Skeletal muscle tissue (tissue), 4 donors: ENCODE measurements around the gene PDIA5. TPM values are rescaled to one million over a fixed set of nuclear protein-coding genes. Genes with fewer than 3 reads are reported as not detected.

Experiments used
- H3K27ac ChIP-seq: one replicate; pipeline ENCODE4 v1.7.0; 2013; ENCODE audit warnings: mild to moderate bottlenecking, low read depth, low read length, inconsistent platforms
- H3K27me3 ChIP-seq, 3 donors: one replicate each; pipeline ENCODE4 v1.7.0; 2013; ENCODE audit warnings: low read length in 3 of 3; ENCODE audit not compliant: control insufficient read depth in 3 of 3, insufficient read depth in 3 of 3
- H3K36me3 ChIP-seq, 3 donors: one replicate each; pipeline ENCODE4 v1.7.0; 2013; ENCODE audit warnings: low read length in 3 of 3; ENCODE audit not compliant: control insufficient read depth in 3 of 3, insufficient read depth in 3 of 3
- H3K4me1 ChIP-seq, 3 donors: one replicate each; pipeline ENCODE4 v1.7.0; 2013; ENCODE audit warnings: low read length in 3 of 3, mild to moderate bottlenecking in 3 of 3; ENCODE audit not compliant: control insufficient read depth in 3 of 3, insufficient read depth in 3 of 3
- H3K4me3 ChIP-seq, 3 donors: one replicate each; pipeline ENCODE4 v1.7.0; 2013; ENCODE audit warnings: low read length in 3 of 3
- H3K9ac ChIP-seq, 3 donors: one replicate each; pipeline ENCODE4 v1.7.0; 2013; ENCODE audit warnings: low read length in 3 of 3, mild to moderate bottlenecking in 3 of 3, moderate library complexity in 2 of 3, low read depth in 1 of 3
- H3K9me3 ChIP-seq, 3 donors: one replicate each; pipeline ENCODE4 v1.7.0; 2013; ENCODE audit warnings: low read length in 3 of 3; ENCODE audit not compliant: control insufficient read depth in 3 of 3
- total RNA-seq: library from RNA; depleted of rRNA; stranded (reverse); fragments of >200 nt; gene quantifications from one replicate; pipeline ENCODE4 v1.2.3, GENCODE V29; 2014
- donor health status: Osteomylitis.

PDIA5 gene
- total RNA-seq, 1 donor from 2014 or later: 12.0 TPM

GRCh38 chr3:123085293-123085931 is 18.6 kb downstream of the PDIA5 start:
- Histone ChIP-seq H3K27ac (no peak overlapping the region), H3K4me3 (no peak overlapping the region), H3K9ac (no peak overlapping the region), H3K9me3 (no peaks in the 10 kb centered on the region), H3K4me1 (peaks cover 43 to 62% (median 52%) of the 10 kb centered on the region in 3 donors), H3K36me3 (no peaks in the 10 kb centered on the region), H3K27me3 (peaks cover 0 to 4% (median 0%) of the 10 kb centered on the region in 3 donors)

- Histone ChIP-seq H3K27me3 (peaks cover 0 to 4% (median 0%) of the 10 kb centered on the region in 3 donors), H3K4me1 (peaks cover 45 to 63% (median 54%) of the 10 kb centered on the region in 3 donors), H3K9ac (no peak overlapping the region), H3K9me3 (no peaks in the 10 kb centered on the region), H3K4me3 (no peak overlapping the region), H3K36me3 (no peaks in the 10 kb centered on the region), H3K27ac (no peak overlapping the region)
Measured at GRCh38 chr3:123085932-123086627, 19.3 kb downstream of the PDIA5 start.

DNA sequence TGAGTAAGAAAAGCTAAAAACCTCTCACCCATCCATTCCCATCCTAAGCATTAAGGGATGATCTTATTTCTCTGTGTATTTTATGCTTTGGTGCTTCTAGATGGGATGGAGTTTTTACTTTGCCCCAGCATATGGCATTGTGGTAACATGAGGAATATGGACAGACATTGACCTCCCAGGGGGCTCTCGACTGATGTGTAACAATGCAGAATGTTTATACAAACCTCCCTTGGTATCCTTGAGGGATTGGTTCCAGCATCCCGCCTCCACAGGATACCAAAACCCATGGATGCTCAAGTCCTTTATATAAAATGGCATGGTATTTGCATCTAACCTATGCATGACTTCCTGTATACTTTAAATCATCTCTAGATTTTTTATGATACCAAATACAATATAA is 21.6 kb downstream of the PDIA5 start:
- H3K4me1 ChIP-seq: peaks cover 37 to 53% (median 48%) of the 10 kb centered on the region in 3 donors
- H3K36me3 ChIP-seq: peaks cover 0 to 5% (median 4%) of the 10 kb centered on the region in 3 donors
- H3K27ac ChIP-seq: no peak overlapping the region
- H3K9ac ChIP-seq: no peak overlapping the region
- H3K27me3 ChIP-seq: peaks cover 0 to 4% (median 0%) of the 10 kb centered on the region in 3 donors
- no peak overlapping the region for H3K4me3 ChIP-seq
- no peaks in the 10 kb centered on the region for H3K9me3 ChIP-seq

- Histone ChIP-seq H3K4me1 (peaks cover 36 to 56% (median 46%) of the 10 kb centered on the region in 3 donors), H3K27me3 (peaks cover 0 to under 1% (median 0%) of the 10 kb centered on the region in 3 donors), H3K36me3 (peaks cover 0 to 5% (median 4%) of the 10 kb centered on the region in 3 donors), H3K9ac (peak overlapping the region in 1 of 3 donors; percentile 7), H3K27ac (peak overlapping the region; percentile 14), H3K4me3 (no peak overlapping the region), H3K9me3 (no peaks in the 10 kb centered on the region)
Measured at GRCh38 chr3:123089611-123090331, 22.9 kb downstream of the PDIA5 start.

DNA sequence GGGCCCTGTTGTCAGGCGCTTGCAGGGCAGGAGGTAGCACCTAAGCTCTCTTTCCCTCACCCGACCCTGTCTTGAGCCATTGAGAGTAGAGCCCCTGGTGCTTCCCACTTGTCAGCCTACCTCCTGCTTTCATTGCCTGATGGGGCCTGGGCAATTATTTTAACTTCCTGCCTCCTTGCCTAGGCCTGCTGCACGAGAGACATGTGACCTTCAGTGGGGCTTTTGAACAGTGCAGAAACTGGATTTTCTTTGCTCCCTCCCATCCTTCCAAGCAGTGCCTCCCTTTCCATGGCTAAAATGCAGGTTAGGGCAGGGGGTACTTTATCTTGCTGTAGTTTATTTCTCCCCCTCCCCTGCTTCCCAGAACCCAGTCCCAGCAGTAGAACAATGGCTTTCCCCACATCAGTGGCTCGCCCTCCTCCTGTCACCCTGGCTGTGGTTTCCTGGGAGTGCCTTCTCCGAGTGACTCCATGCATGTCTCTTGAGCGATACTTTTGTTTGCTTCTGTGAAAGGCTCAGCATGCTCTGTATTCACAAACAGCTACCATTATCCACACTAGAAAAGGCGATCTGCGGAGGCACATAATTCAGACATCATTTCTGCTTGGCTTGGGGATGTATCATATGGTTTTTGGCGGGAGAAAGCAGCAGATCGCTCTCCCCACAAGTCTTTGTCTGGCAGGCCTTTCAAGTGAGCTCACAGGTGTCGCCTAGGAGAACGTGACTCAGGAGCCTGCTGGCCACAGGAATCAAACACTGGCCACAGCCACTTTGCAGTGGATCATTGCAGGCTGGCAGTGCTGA is 24.1 kb downstream of the PDIA5 start:
- H3K27ac ChIP-seq: no peak overlapping the region
- no peak overlapping the region for H3K9ac ChIP-seq
- H3K27me3 ChIP-seq: no peaks in the 10 kb centered on the region
- H3K4me3 ChIP-seq: no peak overlapping the region
- peaks cover 34 to 55% (median 40%) of the 10 kb centered on the region in 3 donors for H3K4me1 ChIP-seq
- peaks cover 0 to 5% (median 4%) of the 10 kb centered on the region in 3 donors for H3K36me3 ChIP-seq
- H3K9me3 ChIP-seq: no peaks in the 10 kb centered on the region

GRCh38 chr3:123092243-123092642 is 25.4 kb downstream of the PDIA5 start:
- Histone ChIP-seq H3K27ac (no peak overlapping the region), H3K36me3 (peaks cover 0 to 5% (median 4%) of the 10 kb centered on the region in 3 donors), H3K27me3 (no peaks in the 10 kb centered on the region), H3K4me3 (no peak overlapping the region), H3K9me3 (no peaks in the 10 kb centered on the region), H3K9ac (no peak overlapping the region), H3K4me1 (peaks cover 45 to 66% (median 49%) of the 10 kb centered on the region in 3 donors)

GRCh38 chr3:123093696-123094095 is 26.9 kb downstream of the PDIA5 start:
- Histone ChIP-seq H3K9ac (peak overlapping the region in 1 of 3 donors; percentile 44), H3K4me3 (no peak overlapping the region), H3K9me3 (no peaks in the 10 kb centered on the region), H3K36me3 (peaks cover 0 to 5% (median 4%) of the 10 kb centered on the region in 3 donors), H3K27me3 (no peaks in the 10 kb centered on the region), H3K4me1 (peaks cover 49 to 78% (median 58%) of the 10 kb centered on the region in 3 donors), H3K27ac (no peak overlapping the region)

- Histone ChIP-seq H3K9me3 (no peaks in the 10 kb centered on the region), H3K27ac (no peak overlapping the region), H3K4me1 (peaks cover 42 to 74% (median 49%) of the 10 kb centered on the region in 3 donors), H3K9ac (no peak overlapping the region), H3K27me3 (peaks cover 0 to under 1% (median 0%) of the 10 kb centered on the region in 3 donors), H3K4me3 (no peak overlapping the region), H3K36me3 (peaks cover 0 to 5% (median 4%) of the 10 kb centered on the region in 3 donors)
Measured at GRCh38 chr3:123094516-123095313, 27.9 kb downstream of the PDIA5 start.

DNA sequence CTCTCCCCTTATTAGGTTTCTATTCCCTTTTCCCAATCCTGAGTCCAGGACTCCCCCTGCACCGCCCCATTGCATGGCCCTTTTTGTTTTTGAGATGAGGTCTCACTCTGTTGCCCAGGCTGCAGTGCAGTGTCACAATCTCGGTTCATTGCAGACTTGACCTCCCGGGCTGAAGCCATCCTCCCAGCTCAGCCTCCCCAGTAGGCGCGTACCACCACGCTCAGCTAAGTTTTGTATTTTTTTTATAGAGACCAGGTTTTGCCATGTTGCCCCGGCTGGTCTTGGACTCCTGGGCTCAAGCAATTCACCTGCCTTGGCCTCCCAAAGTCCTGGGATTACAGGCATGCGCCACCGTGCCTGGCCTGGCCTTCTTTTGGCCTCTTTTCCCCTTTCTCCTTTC is 29.3 kb downstream of the PDIA5 start:
- H3K27ac ChIP-seq: no peak overlapping the region
- no peaks in the 10 kb centered on the region for H3K9me3 ChIP-seq
- H3K36me3 ChIP-seq: peaks cover 0 to 5% (median 4%) of the 10 kb centered on the region in 3 donors
- peaks cover 31 to 60% (median 36%) of the 10 kb centered on the region in 3 donors for H3K4me1 ChIP-seq
- H3K9ac ChIP-seq: no peak overlapping the region
- peaks cover 0 to 3% (median 2%) of the 10 kb centered on the region in 3 donors for H3K27me3 ChIP-seq
- H3K4me3 ChIP-seq: no peak overlapping the region
